Stomach (tissue), 4 donors: ENCODE results near the gene SOCS2.
"Not testable (repeated sequence)": the region's sequence is repeated elsewhere in the genome, so short reads cannot be mapped to it uniquely, and the experiment has no call there.

Experiments
- CTCF ChIP-seq, 7 experiments: fragments of 450-650 bp in 4 of 7; fragments of 200-600 bp in 3 of 7; sonication (generic) in 3 of 7; IDR thresholded peaks; one replicate each; pipeline ENCODE4 v1.5.1; 2016 to 2019; ENCODE audit warnings: antibody characterized with exemption in 7 of 7, control low read depth in 2 of 7, mild to moderate bottlenecking in 1 of 7
- POLR2A ChIP-seq, 4 donors: fragments of 450-650 bp; IDR thresholded peaks; one replicate each; pipeline ENCODE4 v1.6.1; 2016; ENCODE audit warnings: antibody characterized with exemption in 4 of 4, control low read depth in 2 of 4, mild to moderate bottlenecking in 1 of 4, moderate library complexity in 1 of 4

- TF ChIP-seq POLR2A, CTCF (IDR thresholded peaks at IDR 0.05): not testable (repeated sequence)
Measured at GRCh38 chr12:93557879-93558278, 14.6 kb upstream of the SOCS2 start.
